Right hindlimb (tissue), 1 donor: Measurements from ENCODE around the gene NDUFB7.

Source experiments
- DNase-seq: peaks from one replicate; pipeline ENCODE4 v3.0.0-alpha.2; 2018

Gene NDUFB7

DNA sequence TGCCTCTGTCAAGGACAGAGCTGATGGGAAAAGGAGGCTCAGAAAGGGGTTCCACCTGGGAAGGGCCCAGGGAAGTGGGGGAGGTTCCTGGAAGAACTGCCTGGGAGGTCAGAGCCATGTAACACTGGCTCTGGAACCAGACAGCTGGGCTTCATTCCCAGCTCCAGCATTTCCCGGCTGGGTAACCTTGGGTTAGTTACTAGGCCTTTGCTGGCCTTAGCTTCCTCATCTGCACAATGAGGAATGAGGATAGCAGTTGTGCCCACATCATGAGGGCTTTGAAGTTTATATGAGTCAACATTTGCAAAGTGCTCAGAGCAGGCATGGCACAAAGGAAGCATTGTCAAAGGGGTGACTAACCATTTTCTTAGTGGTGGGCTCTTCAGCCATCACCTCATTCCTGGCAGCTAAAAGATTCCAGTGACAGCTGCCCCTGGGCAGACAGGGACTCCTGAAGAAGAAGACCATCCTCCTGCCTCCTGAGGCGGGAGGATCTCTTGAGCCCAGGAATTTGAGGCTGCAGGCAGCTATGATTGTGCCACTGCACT, 51.9 kb downstream of the NDUFB7 start:
- DNase-seq, result no peak

DNA sequence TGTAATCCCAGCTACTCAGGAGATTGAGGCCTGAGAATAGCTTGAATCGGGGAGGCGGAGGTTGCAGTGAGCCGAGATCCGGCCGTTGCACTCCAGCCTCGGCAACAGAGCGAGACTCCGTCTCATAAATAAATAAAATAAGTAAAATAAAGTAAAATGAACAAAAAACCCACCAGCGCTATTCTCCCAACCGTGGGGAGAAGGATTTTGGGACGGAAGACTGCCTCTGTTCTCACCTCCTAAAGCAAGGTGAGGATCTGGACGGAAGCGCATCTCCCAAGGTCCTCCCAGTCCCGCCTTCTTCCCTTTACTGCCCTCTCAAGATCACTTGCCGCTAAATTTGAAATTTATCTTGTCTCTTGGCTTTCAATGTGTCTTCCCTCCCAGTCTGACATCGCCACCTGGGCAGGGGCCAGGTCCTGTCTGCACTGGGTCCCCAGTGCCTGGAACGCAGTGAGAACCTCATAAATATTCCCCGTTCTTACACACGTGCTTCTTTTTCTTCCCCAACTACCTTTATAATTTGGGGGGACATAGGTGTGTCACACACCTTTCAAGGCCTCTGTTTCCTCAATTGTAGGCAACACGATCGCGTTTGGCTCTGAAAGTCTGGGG, 52.5 kb downstream of the NDUFB7 start:
- no peak for DNase-seq

DNA sequence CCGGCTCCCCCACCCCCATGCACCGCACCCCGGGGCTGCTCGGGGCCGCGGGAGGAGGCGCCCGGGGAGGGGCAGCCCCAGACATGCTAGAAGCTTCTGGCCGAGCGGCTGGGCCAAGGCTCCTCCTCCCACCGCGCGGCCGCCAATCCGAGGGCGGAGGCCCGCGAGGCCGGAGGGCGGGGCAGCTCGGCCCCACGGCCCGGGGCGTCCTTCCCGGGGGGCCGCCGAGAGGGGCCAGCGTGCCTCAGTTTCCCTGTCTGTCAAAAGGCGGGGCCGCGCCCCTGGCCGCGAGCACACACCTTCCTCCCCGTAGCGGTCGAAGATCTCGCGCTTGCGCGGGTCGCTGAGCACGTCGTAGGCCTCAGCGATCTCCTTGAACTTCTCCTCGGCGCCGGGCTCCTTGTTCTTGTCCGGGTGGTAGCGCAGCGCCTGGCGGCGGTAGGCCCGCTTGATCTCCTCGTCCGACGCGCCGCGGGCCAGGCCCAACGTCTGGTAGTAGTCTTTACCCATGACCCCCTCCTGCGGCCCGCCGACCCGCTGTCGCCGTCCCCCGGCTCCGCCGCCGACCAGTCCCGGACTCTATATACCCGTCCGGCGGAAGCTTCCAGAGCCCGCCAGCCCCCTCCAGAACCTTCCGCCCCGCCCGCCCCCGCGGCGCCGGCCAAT, 53.9 kb downstream of the NDUFB7 start, which contains the start of gene DNAJB1:
DNAJB1 (minus strand) TSS at position 558 of the 666 bp plus-strand sequence; CDS start at position 510, 48 bp downstream.
- DNase-seq, result peak; percentile 90

DNA sequence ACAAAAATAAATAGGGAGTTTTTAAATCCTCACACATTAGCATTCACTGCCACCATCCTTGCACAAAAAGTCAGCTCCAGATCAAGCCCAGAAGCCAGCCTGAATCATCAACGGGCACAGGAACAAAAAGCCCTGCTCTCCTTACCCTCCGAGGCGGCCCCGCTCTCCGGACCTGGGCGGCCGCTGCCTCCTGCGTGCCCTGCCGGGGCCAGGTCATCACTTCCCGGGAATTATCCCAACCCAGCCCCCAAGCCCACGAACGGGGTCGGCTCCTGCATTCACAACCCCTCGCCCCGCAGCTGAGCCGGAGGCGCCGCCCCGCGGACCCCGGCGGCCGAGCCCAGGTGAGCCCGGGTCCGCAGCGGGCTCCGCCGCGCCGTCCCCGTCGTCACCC, 54.4 kb downstream of the NDUFB7 start:
- DNase-seq, result no peak

DNA sequence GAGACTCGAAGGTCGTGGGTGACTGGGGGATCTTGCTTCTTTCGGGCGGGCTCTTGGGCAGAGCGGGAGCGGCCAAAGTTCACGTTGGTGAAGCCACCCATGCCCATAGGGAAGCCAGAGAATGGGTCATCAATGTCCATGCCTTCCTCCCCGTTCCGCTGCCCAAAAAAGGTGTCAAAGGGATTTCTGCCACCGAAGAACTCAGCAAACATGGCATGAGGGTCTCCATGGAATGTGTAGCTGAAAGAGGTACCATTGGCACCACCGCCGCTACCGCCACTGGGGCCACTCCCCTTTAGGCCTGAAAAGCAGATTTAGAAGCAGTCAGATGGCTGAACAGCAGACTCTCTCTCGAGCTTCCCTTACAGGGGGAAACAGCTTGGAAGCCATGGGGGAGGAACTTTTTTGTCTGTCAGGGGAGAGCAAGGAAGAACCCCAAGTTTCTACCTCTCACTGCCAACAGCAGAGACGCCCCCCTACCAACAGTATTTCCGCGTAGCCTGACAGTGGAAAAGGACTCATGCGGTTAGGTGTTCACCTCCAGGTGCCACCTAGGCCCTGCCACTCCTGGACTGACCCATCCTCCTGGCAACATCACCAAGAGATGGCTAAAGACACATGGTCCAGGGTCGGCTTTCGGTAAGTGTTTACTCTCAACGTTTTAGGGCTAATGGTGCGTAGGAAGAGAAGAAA, 55.0 kb downstream of the NDUFB7 start:
- no peak for DNase-seq
